NCI-H1930 (cell line): ENCODE data around the gene MYO3B.

Experiments used
- DNase-seq, 2 experiments: peaks; one replicate each; lab custom pipeline; 2025; lab: John Stamatoyannopoulos, UW

Gene MYO3B

DNA sequence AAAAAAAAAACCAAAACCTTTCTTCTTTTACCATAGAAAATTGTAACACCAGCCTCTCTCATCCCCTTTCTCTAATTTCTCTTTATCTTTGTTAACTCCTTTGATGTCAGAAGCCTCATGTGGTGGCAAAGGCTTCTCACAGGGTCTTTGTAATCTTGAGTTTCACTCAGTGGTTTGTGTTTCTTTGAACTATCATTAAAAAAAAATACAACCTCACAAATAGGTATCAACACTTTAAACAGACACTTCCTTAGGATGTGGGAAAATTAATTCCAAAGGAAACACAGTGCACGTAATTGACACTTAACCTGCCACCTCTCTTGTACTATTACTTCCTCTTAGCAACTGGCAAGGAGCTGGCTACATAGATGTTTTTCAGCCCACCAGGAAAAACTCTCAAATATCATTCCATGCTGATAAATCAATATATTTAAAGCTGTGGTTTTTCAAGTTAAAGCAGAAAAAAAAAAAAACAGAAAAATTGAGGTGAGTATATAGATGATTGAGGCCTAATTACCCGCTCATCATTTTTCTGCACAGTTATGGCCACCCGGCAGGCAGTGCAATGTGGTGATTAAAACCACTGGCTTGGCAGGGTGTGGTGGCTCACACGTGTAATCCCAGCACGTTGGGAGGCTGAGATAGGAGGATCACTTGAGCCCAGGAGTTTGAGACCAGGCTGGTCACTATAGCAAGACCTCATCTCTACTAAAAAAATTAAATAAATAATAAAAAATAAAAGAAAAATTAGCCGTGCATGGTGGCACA is 193.5 kb downstream of the MYO3B start:
- no peak for DNase-seq

DNA sequence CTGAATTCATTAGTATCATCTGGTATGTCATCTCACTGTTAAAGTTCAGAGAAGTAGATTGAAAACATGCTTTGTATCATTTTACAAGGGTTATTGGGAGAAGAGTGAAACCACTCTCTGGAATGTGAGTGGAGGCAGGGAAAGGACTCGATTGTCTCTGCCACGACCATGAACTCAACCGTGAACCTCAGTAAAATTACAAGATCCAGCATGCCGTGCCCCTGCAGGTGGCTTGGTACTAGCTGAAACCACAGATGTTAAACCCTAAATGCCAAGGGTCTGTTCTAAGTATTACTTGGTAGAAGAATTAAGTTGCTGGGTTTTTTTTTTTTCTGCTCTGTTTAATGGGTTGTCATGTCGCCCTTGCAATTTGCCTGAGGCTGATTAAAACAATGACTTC is 197.2 kb downstream of the MYO3B start:
- no peak for DNase-seq

DNA sequence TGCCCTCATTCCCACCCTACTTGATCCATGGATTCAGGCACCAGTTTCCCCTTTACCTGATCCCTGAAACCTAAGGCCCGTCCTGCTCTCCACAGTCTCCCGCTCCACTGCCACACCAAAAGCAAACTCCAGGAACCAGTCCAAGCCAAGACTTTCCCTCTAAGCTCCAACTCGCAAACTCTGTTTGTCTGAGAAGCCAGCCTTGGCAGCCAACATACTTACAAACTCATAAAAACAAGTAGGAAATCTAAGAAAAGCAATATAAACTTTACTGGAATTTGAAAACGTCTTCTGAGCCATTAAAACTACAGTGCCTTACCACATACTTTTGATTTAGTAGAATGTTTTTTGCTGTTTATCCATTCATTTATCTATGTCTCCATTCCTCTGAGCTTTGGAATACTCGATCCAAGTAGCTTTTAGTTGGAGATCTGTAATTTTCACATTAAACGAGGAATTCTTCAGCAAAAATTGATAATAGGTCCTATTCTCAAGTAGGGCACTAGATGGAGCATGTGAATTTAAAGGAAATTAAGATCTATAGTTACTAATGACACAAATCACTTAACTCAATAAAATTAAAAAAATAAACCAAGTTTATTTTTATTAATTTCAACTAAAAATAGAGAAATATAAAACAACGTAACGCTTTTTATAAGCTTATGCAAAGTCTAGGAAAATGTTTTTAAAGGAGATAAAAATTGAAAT is 199.7 kb downstream of the MYO3B start:
- DNase-seq: no peak

DNA sequence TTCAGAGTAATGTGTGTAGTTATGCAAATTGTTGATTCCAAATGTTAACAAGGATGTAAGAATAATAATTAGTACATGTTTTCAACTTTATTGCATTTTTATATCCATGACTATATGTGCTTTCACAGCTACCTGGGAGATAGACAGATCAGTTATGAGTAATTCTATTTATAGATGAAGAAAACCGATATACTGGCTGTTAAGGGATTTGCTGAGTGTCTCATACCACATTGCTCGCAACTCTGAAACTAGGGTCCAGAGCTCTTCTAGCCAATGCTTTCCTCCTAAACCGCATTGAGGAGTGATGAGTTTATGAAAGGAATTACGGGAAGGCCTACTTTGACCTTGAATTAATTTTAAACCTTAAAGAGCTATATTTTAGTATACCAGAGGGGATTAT is 202.3 kb downstream of the MYO3B start:
- DNase-seq: no peak

DNA sequence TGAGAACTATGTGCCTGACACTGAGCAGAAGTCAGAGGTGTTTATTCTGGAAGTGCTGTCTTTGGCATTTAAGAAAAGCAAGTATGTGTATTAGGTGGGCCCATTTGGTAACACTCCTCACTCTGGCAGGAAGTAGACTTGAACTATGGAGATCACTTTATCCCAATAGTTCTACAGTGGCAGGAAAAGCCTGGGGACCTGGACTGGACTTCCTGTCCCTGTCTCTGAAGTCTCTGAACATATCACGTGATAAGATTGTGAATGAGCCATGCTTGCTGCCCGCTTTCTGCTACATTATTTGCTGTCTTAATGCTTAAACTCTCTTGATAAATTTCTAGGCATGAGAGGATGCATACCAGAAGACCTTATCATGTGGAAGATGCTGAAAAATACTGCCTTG is 203.7 kb downstream of the MYO3B start:
- DNase-seq: no peak

DNA sequence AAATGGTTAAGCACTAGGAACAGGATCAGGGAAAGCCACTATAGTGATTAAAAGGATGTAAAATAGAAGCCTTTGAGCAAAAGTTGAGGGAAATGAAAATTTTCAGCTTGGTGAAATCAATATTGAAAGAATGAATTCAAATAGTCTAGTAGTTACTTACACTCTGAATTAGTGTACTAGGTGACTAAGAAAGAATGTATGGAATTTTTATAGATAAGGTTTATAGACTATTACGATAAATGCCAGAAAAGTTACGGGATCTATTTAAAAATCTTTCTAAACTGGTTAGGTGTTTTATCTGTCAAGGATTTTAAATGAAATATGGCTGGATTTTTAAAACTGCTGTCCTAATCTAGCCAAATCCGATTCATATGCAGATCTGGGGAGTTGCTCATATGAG is 208.6 kb downstream of the MYO3B start:
- no peak for DNase-seq

DNA sequence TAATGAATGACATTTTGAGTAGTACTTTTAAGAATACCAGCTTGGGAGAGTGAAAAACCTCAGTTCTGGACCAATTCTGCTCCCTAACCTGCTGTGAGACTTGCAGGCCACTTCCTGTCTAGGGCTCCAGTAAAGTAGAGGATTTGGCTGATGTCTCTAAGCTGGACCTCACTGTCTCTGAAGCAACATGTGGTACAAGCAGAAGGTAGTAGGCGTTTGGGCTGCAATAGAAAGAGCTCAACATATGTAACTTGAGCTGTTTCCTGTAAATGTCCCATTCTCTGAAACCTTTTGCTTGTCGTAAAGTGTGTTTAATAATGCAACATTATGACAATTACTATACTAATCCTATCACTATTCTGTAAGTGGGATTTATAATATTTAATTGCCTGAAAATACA is 213.1 kb downstream of the MYO3B start:
- DNase-seq: no peak

DNA sequence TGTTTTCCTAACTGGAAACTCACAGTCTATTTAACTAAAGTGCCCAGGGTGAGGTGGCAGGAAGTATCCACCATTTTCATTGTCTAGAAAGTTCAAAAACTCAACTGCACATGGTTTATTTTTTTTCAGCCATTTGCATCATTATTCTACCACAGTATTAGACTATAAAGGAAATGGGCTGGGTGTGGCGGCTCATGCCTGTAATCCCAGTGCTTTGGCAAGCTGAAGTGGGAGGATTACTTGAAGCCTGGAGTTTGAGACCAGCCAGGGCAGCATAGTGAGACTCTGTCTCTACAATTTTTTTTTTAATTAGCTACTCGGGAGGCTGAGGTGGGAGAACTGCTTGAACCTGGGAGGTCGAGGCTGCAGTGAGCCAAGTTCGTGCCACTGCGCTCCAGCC is 213.8 kb downstream of the MYO3B start:
- DNase-seq: no peak

DNA sequence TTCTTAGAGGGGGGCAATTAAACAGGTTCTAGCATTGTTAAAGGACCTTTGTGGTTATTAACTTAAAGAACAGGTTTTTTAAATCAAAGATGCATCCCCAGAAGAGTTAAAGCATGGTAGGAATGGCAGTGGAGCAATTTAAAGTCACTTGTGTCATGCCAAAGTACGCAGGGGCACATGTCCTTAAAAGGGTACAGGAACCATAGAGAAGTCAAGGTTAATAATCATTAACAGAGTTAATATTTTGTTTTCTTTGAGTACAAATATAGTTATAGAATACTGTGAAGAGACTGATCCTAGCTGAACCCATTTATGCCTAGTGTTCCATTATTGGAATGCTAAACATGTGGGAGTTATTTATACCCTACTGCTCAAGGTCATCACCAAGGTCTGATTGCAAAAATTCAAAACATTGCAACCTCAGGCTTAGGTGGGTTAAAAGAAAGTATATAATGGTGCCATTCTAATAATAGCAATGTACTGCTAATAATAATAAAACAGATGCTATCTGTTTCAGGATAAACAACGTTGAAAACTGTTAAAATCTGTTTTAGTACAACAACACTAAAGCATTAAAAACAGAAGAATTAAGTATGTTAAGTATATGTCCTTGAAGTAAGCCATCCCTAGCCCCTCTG is 216.0 kb downstream of the MYO3B start:
- DNase-seq: no peak

DNA sequence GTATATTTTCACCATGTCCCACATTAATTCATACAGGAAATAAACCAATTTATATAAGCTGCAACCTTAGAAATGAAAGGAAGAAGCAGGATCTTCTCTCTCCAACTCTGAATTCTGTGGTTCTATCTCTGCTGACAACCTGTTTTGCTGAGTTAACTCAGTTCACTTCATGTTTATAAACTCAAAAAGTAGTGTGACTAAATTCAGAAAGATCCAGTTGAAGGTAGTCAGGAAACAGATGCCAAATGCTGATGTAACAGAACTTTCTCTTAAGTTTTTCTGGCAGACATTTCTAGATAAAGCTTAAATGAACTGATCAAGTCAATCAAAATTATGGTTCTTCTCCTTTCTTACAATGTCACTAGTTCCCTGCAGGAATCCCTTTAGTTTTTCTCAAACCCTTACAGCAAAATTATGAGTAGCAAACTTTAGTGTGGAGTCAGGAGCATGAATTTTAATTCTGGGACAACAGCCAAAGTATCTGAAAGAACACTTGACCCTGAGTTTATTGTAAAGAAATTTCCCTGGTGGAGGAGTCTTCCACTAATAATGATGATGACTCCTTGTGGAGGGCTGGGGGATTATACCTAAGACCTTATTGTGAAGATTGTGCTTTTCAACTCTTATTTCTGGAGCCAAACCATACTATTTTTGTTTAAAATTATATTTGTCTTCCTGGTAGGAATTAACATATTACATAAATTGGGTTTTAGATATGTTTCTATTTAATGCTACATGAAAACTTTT is 216.9 kb downstream of the MYO3B start:
- no peak for DNase-seq

DNA sequence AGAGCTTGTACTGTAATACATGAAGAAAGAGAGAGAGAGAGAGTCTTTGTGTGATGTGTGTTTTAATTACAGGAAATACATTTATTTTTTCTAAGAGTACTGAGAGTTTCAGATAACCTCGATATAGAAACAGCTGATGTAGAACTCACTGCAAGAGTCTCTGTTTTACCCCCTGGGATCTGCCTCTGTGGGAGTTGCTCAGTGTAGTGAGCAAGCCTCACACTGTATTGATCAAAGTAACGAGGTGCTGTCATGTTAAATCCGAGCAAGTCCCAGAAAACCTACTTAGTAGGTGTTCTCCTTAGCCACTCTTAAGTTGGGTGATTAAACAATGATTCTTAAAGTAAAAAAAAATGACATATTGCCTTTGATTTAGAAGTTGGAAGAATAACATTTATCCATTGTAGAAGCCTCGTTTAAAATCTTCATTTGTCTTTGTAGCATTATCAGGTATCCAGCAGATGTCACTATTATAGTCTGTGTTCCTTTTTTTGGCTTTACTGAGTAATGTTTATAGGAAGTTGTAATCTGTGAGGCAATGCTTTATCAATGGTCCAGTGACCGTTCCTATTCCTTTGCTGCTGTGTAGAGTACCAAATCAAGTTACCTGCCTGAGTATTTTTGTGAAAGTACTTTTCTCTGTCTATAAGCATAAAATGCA is 219.0 kb downstream of the MYO3B start:
- no peak for DNase-seq

DNA sequence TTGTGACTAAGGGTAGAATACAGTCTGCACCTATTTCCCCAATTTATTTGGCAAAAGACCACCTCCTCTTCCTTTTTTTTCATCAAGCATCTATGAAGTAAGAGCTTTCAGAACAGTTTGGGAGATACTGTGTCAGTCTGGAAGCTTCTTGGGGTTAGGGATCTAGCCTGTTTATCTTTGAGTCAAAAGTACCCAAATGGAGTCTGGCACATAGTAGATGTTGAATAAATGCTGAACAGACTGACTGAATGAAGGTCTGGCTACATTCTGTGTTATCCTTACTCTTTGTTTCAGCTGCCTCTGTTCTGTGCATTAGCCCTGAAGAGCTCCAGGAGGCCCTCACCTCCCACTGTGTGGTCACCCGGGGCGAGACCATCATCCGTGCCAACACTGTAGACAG is 223.2 kb downstream of the MYO3B start:
- DNase-seq: no peak

DNA sequence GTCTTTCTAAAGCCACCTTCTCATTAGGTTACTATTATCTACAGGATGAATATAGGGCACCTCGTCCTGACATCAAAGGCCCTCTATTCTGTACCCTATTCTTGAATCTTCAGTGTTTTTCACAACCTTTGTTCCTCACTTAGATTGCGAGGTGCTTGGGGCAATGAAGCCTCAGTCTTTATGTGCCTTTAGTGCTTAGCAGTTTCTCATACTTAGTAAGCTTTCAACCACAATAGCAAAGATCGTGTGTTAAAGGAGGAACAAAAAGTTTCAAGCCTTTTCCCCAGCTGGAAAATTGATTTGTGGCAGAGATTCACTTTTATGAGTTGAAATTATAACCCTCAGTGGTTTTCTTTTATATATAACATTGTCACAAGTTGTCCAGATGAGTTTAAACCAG is 226.9 kb downstream of the MYO3B start:
- DNase-seq: no peak

DNA sequence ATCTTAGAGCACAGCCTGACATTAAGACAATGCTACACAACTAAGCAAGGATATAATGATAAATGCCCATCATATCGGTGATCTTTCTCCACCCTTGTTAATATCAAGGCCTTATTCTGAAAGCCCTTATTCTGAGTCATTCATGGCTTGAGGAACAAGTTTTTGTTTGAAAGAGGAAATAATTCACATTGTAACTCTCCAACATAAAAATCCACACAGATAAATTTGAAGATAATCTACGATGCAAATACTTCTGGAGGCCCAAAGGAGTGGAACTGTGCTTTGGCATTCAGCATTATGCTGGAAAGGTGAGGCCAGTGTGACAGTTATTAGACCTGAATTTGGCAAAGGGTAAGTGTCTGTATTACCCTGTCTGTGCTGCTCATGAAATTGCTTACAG is 227.4 kb downstream of the MYO3B start:
- no peak for DNase-seq

DNA sequence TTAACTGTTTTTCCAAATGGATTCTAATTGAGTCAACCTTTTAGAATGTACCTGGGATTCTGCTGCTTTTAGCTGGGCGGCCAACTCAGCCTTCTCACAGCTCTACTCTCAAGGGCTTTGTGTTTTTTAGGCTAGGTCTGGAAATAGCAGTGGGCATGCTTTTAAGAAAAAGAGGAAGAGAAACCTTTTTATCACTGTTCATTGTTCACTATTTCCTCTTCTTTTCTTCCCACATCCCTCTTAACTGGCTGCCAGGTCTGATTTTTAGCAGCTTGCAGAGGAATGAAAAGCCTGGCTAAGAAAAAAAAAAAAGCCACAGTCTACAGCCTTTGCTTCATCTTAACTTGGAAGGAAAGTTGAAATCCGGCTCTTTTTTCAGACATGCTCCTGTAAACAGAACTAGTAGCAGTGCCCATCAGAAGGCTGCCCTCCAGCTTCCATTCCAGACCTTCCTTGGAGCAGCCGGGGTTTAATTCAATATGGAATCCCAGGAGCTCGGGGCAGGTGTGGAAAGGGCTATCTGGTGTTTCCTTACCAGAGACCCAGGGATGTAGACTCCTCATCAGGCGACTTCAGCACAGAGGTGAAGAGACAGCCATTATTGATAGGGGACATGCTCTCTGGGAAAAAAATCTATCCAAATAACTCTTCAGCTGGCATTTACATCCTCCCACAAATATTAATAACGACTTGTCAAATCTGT is 230.7 kb downstream of the MYO3B start:
- no peak for DNase-seq

DNA sequence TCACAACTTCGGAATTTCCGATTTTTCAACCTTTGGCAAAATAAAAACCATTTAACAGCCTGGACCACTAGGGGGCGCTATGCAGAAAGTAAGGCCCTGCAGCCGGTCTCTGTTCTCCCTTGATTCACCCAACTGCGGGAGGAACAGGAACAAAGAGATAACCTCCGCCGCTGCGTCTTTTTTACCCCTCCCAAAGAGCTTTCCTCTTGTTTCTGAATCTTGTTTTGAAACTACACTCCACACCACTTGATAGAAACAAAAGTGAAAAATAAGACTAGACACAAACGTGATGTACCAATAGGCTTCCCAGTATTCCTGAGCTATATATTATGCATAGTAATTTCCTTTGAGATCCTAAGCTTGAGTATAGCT is 231.2 kb downstream of the MYO3B start:
- peak; percentile 38 to 63 for DNase-seq

DNA sequence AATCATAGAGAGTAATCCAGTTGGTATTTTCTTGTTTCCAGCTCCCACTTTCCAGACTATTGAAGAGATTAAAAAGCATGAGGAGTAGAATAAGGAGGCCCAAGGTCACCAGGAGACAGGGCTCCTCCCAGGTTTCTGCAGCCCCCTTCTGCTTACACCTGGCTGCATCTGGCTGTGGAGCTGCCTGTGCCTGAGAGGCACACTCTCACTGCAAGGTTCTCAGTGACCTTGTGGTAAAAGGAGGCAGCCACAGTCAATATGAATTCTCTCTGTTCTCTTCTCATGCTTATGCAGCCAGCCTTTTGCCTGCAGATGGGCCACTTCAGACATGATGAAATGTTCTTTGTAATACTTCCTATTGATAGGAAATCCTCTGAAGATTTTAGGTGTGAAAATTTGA is 233.7 kb downstream of the MYO3B start:
- no peak for DNase-seq

DNA sequence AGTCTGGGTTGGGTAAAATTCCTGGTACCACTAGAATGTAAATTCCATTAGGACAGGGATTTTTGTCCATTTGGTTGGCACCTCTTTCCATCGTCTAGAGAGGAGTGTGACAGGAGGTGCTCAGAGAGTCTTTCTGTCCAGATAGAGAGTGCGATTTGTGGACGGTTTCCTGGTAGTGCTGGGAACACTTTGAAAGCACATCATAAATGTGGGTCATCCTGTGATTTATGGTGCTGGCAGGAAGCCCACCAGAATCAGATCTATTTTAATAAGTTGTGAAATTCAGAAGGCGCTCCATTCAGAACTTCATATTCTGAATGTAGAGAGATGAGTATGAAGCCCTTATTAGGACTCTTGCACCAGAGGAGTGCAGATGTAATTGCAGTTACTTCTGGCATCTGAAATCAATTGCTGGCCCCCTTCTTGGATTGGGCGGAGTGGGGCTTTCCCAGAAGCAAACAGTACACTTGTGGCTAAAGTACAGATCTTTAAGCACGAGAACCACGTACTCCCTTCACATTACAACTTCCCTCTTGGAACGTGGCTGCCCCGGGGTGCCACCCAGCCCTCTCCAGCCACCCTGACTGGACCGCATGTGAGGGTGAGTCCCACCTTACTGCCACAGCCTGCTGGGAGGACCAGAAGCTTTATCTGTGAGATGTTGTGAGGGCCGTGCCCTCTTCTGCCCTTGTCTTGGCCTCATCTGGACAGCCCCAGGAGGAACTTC is 243.2 kb downstream of the MYO3B start:
- no peak for DNase-seq

DNA sequence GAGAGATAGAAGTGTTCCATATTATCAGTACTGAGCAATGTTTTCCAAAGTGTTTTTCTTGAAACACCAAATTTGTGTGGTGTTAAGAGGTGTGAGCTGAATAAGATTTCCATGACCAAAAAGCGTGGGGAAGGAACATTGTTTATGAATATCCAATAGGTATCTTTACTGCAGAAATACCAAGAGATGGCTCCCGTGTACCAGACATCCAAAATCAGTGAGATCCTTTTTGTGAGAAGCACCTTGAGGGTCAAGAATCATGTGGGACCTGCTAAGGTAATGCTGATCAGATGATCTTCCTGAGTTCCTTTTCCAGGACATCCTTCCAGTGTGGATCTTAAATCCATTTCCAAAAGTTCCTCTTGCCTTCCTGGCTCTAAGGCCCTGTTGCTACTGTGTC is 246.0 kb downstream of the MYO3B start:
- no peak for DNase-seq

DNA sequence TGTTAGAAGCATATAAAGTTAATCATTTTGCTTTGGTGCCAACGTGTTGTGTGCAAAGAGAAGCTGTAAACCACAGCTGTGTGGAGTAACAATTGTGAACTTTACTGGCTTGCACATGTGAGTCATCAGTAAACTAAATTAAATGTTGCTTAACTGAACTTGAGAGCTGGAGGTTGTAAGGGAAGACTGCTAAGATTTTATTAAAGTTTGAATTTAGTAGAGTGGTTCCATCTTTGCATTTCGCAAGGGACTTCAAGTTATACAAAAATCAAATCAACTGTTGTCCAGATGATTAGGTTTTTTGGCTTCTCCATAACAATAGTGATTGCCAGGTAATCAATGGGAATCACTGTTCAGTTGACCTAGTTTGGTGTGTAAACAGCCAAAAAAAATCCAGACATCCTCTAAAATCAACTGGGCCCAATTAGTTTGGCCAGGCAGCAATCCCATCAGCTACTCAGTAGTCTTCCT is 247.4 kb downstream of the MYO3B start:
- peak in 1 of 2 experiments; percentile 60 for DNase-seq

DNA sequence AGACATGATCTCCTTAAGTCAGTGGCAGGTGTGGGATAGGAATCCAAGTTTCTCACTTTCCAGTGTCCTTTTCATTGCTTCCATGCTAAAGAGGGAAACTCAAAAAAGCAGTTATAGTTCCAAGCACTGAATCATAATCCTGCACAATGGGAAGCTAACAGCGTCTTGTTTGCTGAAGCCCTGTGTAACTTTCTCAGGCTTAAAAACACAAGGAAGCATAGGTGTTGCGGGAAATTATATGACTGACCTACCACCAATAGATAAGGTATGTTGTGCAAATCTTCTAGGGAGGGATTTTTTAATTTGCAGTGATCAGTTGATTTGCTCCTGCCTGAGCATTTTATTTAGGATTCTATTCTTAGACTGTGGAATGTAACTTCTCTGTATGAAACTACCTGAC is 250.9 kb downstream of the MYO3B start:
- DNase-seq: no peak
